HCT116 (cell line): ENCODE measurements around the gene EPS8. TPM values are rescaled to one million over a fixed set of nuclear protein-coding genes. Genes with fewer than 3 reads are reported as not detected.

Source experiments
- ATAC-seq: fragments of 200-7000 bp; cut with Tn5 transposase; 2 replicates; pipeline ENCODE4 v1.9.1; 2020; ENCODE audit warnings: mild to moderate bottlenecking, moderate library complexity
- BruUV-seq: library from RNA; stranded (reverse); fragments of 400-500 nt; replicated peaks from 2 replicates; lab custom pipeline; 2021; lab: Mats Ljungman, UMichigan
- CTCF ChIA-PET: fragments of 300-600 bp; sonication (Branson Sonifier 250); formaldehyde crosslinking; loops from one replicate; lab custom pipeline; 2021; ENCODE audit warnings: antibody characterized with exemption; lab: Charles Lee
- POLR2A ChIA-PET: fragments of 300-600, 350-600 bp; sonication (Branson Sonifier 250); formaldehyde crosslinking; loops from one replicate; lab custom pipeline; 2021; ENCODE audit warnings: antibody characterized with exemption; lab: Charles Lee
- RAD21 ChIA-PET, 2 experiments: fragments of 300-600 bp; sonication (Branson Sonifier 250); formaldehyde crosslinking; loops; one replicate each; lab custom pipeline; 2023; ENCODE audit warnings: low total read pairs in 2 of 2; ENCODE audit not compliant: uncharacterized antibody in 2 of 2, unreplicated experiment in 2 of 2, low non-redundant PET in 1 of 2; lab: Charles Lee
- DNase-seq: peaks from one replicate; pipeline ENCODE4 v3.0.0-alpha.2; 2010; ENCODE audit warnings: low read depth, low spot score
- H2AFZ ChIP-seq: fragments of 200-600 bp; shearing (Covaris generic), sonication (generic); 2 replicates; pipeline ENCODE4 v1.6.1; 2017; ENCODE audit warnings: low read depth, mixed run types, mixed read lengths, antibody characterized with exemption, low read length; ENCODE audit not compliant: poor library complexity, severe bottlenecking
- H3K27ac ChIP-seq: 2 replicates; pipeline ENCODE4 v1.5.1; 2012; ENCODE audit warnings: low read depth, low read length
- H3K27me3 ChIP-seq: fragments of 200-600 bp; sonication (generic); 2 replicates; pipeline ENCODE4 v1.6.1; 2016; ENCODE audit warnings: mixed run types, low read length, mixed read lengths; ENCODE audit not compliant: insufficient read depth
- H3K36me3 ChIP-seq, 2 experiments: fragments of 200-500 bp in 1 of 2; fragments of 200-600 bp in 1 of 2; sonication (Bioruptor generic) in 1 of 2; sonication (generic) in 1 of 2; 2 replicates each; pipeline versions ENCODE4 v1.5.1 to v1.6.1; 2014 to 2016; ENCODE audit warnings: low read length in 2 of 2, inconsistent platforms in 1 of 2, mixed read lengths in 1 of 2, mixed run types in 1 of 2; ENCODE audit not compliant: insufficient read depth in 2 of 2, control insufficient read depth in 1 of 2
- H3K4me1 ChIP-seq, 2 experiments: fragments of 200-600 bp in 1 of 2; sonication (generic) in 1 of 2; 2 replicates each; pipeline versions ENCODE4 v1.5.1 to v1.6.1; 2012 to 2017; ENCODE audit warnings: low read length in 2 of 2, inconsistent platforms in 1 of 2, mild to moderate bottlenecking in 1 of 2, mixed read lengths in 1 of 2, mixed run types in 1 of 2, moderate library complexity in 1 of 2; ENCODE audit not compliant: insufficient read depth in 2 of 2, control insufficient read depth in 1 of 2
- H3K4me2 ChIP-seq: fragments of 200-600 bp; sonication (generic); 2 replicates; pipeline ENCODE4 v1.6.1; 2017; ENCODE audit warnings: mixed run types, low read length, mixed read lengths
- H3K4me3 ChIP-seq, 2 experiments: fragments of 200-600 bp in 1 of 2; sonication (generic) in 1 of 2; replicated peaks in 1 of 2; 2 replicates each; pipeline ENCODE4 v1.5.1; 2011 to 2016; ENCODE audit warnings: low read length in 2 of 2, control low read depth in 1 of 2, low read depth in 1 of 2, mild to moderate bottlenecking in 1 of 2, mixed read lengths in 1 of 2, mixed run types in 1 of 2
- H3K79me2 ChIP-seq: fragments of 200-600 bp; sonication (generic); 2 replicates; pipeline ENCODE4 v1.6.1; 2017; ENCODE audit warnings: mild to moderate bottlenecking, mixed run types, low read length, moderate library complexity, mixed read lengths; ENCODE audit not compliant: insufficient read depth
- H3K9ac ChIP-seq: fragments of 200-600 bp; sonication (generic); 2 replicates; pipeline ENCODE4 v1.6.1; 2016; ENCODE audit warnings: low read length, mixed read lengths
- H3K9me2 ChIP-seq: fragments of 200-600 bp; sonication (generic), shearing (Covaris generic); 2 replicates; pipeline ENCODE4 v1.6.1; 2017; ENCODE audit warnings: mixed run types, mild to moderate bottlenecking, moderate library complexity; ENCODE audit not compliant: insufficient read depth
- H3K9me3 ChIP-seq, 2 experiments: fragments of 200-500 bp in 1 of 2; fragments of 200-600 bp in 1 of 2; sonication (Bioruptor generic) in 1 of 2; sonication (generic) in 1 of 2; 2 replicates each; pipeline ENCODE4 v1.6.1; 2014 to 2017; ENCODE audit warnings: low read length in 2 of 2, mixed read lengths in 2 of 2, inconsistent platforms in 1 of 2, low read depth in 1 of 2, mild to moderate bottlenecking in 1 of 2, mixed run types in 1 of 2, moderate library complexity in 1 of 2; ENCODE audit not compliant: control insufficient read depth in 1 of 2, insufficient read depth in 1 of 2
- H4K20me1 ChIP-seq: fragments of 200-600 bp; sonication (generic), shearing (Covaris generic); 2 replicates; pipeline ENCODE4 v1.6.1; 2017; ENCODE audit warnings: mixed run types, mild to moderate bottlenecking, moderate library complexity; ENCODE audit not compliant: insufficient read depth
- CBX3 ChIP-seq: IDR thresholded peaks from 2 replicates; pipeline ENCODE4 v1.6.1; 2012; ENCODE audit warnings: low read depth
- CEBPB ChIP-seq: IDR thresholded peaks from 2 replicates; pipeline ENCODE4 v1.6.1; 2012; ENCODE audit warnings: low read depth
- EGR1 ChIP-seq: IDR thresholded peaks from 2 replicates; pipeline ENCODE4 v1.6.1; 2012; ENCODE audit warnings: low read depth
- FOSL1 ChIP-seq: IDR thresholded peaks from 2 replicates; pipeline ENCODE4 v1.6.1; 2012; ENCODE audit warnings: low read depth
- POLR2A ChIP-seq: IDR thresholded peaks from 2 replicates; pipeline ENCODE4 v1.7.0; 2011; ENCODE audit warnings: borderline replicate concordance; ENCODE audit not compliant: insufficient read depth, insufficient read length; ENCODE audit errors: extremely low read depth
- POLR2AphosphoS5 ChIP-seq: IDR thresholded peaks from 2 replicates; pipeline ENCODE4 v1.6.1; 2011; ENCODE audit warnings: mild to moderate bottlenecking, low read depth, low read length, moderate library complexity
- RAD21 ChIP-seq: IDR thresholded peaks from 2 replicates; pipeline ENCODE4 v1.6.1; 2012; ENCODE audit warnings: low read depth, mild to moderate bottlenecking
- SIN3A ChIP-seq: IDR thresholded peaks from 2 replicates; pipeline ENCODE4 v1.6.1; 2012; ENCODE audit warnings: low read depth
- SP1 ChIP-seq: IDR thresholded peaks from 2 replicates; pipeline ENCODE4 v1.6.1; 2012; ENCODE audit warnings: low read depth
- YY1 ChIP-seq: IDR thresholded peaks from 2 replicates; pipeline ENCODE4 v1.6.1; 2011; ENCODE audit warnings: low read length, low read depth, moderate library complexity, mild to moderate bottlenecking; ENCODE audit not compliant: insufficient replicate concordance; ENCODE audit errors: extremely low read depth
- ZFX ChIP-seq: fragments of 450-650 bp; IDR thresholded peaks from 2 replicates; pipeline ENCODE4 v1.6.1; 2017
- ZNF274 ChIP-seq: fragments of 200-500 bp; sonication (Bioruptor generic); IDR thresholded peaks from 2 replicates; pipeline ENCODE4 v1.6.1; 2014; ENCODE audit warnings: mild to moderate bottlenecking, low read depth, low read length, inconsistent platforms
- intact Hi-C: fragments of 100-400 bp; cut with micrococcal nuclease; formaldehyde crosslinking; loops from 2 replicates; pipeline ENCODE4 v1.10.0; 2022
- total RNA-seq: library from RNA; stranded (reverse); gene quantifications from one replicate; pipeline ENCODE4 v1.2.1, GENCODE V29; 2021; ENCODE audit not compliant: unreplicated experiment
- TF ChIP-seq, protein P1 (sequence below): IDR thresholded peaks from 2 replicates; pipeline ENCODE4 v1.6.1; 2011; ENCODE audit warnings: mild to moderate bottlenecking, low read length, moderate library complexity; ENCODE audit not compliant: insufficient replicate concordance; ENCODE audit errors: extremely low read depth
- TF ChIP-seq, protein P2 (sequence below): IDR thresholded peaks from 2 replicates; pipeline ENCODE4 v1.6.1; 2012; ENCODE audit warnings: low read depth

EPS8 gene
- total RNA-seq, 1 experiment from 2014 or later, result 49.9 TPM

DNA sequence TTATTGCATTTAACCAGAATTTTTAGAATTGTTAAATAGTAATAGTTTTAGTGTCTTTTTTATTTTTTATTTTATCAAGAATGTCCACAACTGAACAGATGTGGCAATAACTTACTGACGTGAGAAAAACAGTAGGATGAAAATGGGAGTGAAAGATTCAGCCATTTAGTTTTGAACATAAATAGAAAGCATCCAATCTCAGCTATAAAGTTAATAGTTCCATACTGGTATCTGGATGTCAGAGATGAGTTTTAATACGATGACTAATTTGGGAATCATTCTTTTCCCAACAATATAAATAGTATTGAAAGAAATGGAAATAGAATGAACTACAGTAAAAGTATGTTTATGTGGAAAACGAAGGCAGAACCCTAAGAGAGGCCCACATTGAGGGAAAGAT, 159.4 kb downstream of the EPS8 start:
- Histone ChIP-seq H4K20me1 (no peaks in the 10 kb centered on the region), H3K79me2 (no peaks in the 10 kb centered on the region; the same call in 1 of the 2 replicates), H3K9me3 (no peaks in the 10 kb centered on the region)
- RAD21 ChIA-PET, result interaction anchor here (0.5 to 0.6 kb wide), 2 partner anchors 96 to 143 kb away, joined by 3 read pairs; no protein-coding TSS in a partner anchor
- TF ChIP-seq SIN3A (no peak), CEBPB (no peak), FOSL1 (peak; percentile 29; the same call in 1 of the 2 replicates)
- TF ChIP-seq, all 23 proteins: peak for 1
- CTCF ChIA-PET, result no interaction called here
- Histone ChIP-seq H3K4me2 (peak overlapping the region; percentile 65), H3K36me3 (no peaks in the 10 kb centered on the region), H3K27me3 (no peaks in the 10 kb centered on the region), H3K4me1 (peaks cover 67 to 72% of the 10 kb centered on the region in 2 experiments), H3K9ac (peak overlapping the region; percentile 52), H3K27ac (peak overlapping the region; percentile 85), H3K4me3 (peak overlapping the region in 1 of 2 experiments; percentile 22; a peak in 1 of 4 replicates), H2AFZ (no peak overlapping the region), H3K9me2 (no peaks in the 10 kb centered on the region)
- intact Hi-C loops, result no loop called here
- ATAC-seq, result no peak
- no peak for DNase-seq
- no TSS peak for BruUV-seq
- POLR2A ChIA-PET, result interaction anchor here (0.9 kb wide), 1 partner anchor 59 kb away, joined by 4 read pairs; no protein-coding TSS in a partner anchor

DNA sequence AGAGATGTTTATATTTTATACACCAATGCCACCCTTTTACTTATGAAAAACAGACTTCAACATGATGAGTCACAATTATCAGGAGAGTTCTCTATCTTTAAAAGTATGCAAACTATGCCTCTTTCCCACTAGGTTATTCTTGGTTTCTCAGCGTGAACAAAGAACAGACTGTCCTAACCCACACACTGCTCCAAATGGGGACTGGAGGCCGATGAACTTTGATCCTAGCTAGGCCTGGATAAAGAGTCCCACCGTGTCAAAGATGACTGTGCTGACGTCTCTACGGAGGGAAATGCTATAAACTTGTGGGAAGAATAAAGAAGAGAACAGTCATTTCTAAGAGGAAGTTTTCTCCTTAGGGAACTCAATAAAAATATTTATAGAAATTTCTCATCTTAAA, 160.1 kb downstream of the EPS8 start:
- DNase-seq (peak; percentile 94), ATAC-seq (peak; percentile 98)
- Histone ChIP-seq H3K27me3 (no peaks in the 10 kb centered on the region), H3K4me3 (peak overlapping the region in 1 of 2 experiments; percentile 22; a peak in 1 of 4 replicates), H3K4me2 (peak overlapping the region; percentile 65), H3K79me2 (no peaks in the 10 kb centered on the region; the same call in 1 of the 2 replicates), H4K20me1 (no peaks in the 10 kb centered on the region), H3K9me2 (no peaks in the 10 kb centered on the region), H2AFZ (no peak overlapping the region), H3K36me3 (0 out of 4 replicates have a peak, but pooled peaks cover 0 to 3% of the 10 kb centered on the region in 2 experiments), H3K27ac (peak overlapping the region; percentile 85; the same call in 1 of the 2 replicates), H3K4me1 (peaks cover 62 to 65% of the 10 kb centered on the region in 2 experiments), H3K9ac (peak overlapping the region; percentile 52), H3K9me3 (no peaks in the 10 kb centered on the region)
- BruUV-seq, result no TSS peak
- intact Hi-C loops, result no loop called here
- RAD21 ChIA-PET, result interaction anchor here in 1 of 2 experiments (0.6 kb wide), 1 partner anchor 144 kb away, joined by 3 read pairs; no protein-coding TSS in a partner anchor
- POLR2A ChIA-PET, result interaction anchor here (0.9 kb wide), 1 partner anchor 60 kb away, joined by 4 read pairs; no protein-coding TSS in a partner anchor
- CTCF ChIA-PET, result no interaction called here
- TF ChIP-seq YY1, result no peak
- 0 out of 2 replicates have a peak, but pooled peaks have one; percentile 32 for TF ChIP-seq CEBPB
- peak; percentile 23; the same call in 1 of the 2 replicates for TF ChIP-seq EGR1
- TF ChIP-seq ZFX, result no peak
- TF ChIP-seq, protein P1, sequence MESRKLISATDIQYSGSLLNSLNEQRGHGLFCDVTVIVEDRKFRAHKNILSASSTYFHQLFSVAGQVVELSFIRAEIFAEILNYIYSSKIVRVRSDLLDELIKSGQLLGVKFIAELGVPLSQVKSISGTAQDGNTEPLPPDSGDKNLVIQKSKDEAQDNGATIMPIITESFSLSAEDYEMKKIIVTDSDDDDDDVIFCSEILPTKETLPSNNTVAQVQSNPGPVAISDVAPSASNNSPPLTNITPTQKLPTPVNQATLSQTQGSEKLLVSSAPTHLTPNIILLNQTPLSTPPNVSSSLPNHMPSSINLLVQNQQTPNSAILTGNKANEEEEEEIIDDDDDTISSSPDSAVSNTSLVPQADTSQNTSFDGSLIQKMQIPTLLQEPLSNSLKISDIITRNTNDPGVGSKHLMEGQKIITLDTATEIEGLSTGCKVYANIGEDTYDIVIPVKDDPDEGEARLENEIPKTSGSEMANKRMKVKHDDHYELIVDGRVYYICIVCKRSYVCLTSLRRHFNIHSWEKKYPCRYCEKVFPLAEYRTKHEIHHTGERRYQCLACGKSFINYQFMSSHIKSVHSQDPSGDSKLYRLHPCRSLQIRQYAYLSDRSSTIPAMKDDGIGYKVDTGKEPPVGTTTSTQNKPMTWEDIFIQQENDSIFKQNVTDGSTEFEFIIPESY, result peak; percentile 6
- TF ChIP-seq POLR2AphosphoS5, result no peak
- peak; percentile 53 for TF ChIP-seq SIN3A
- TF ChIP-seq, protein P2, sequence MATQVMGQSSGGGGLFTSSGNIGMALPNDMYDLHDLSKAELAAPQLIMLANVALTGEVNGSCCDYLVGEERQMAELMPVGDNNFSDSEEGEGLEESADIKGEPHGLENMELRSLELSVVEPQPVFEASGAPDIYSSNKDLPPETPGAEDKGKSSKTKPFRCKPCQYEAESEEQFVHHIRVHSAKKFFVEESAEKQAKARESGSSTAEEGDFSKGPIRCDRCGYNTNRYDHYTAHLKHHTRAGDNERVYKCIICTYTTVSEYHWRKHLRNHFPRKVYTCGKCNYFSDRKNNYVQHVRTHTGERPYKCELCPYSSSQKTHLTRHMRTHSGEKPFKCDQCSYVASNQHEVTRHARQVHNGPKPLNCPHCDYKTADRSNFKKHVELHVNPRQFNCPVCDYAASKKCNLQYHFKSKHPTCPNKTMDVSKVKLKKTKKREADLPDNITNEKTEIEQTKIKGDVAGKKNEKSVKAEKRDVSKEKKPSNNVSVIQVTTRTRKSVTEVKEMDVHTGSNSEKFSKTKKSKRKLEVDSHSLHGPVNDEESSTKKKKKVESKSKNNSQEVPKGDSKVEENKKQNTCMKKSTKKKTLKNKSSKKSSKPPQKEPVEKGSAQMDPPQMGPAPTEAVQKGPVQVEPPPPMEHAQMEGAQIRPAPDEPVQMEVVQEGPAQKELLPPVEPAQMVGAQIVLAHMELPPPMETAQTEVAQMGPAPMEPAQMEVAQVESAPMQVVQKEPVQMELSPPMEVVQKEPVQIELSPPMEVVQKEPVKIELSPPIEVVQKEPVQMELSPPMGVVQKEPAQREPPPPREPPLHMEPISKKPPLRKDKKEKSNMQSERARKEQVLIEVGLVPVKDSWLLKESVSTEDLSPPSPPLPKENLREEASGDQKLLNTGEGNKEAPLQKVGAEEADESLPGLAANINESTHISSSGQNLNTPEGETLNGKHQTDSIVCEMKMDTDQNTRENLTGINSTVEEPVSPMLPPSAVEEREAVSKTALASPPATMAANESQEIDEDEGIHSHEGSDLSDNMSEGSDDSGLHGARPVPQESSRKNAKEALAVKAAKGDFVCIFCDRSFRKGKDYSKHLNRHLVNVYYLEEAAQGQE, result no peak
- TF ChIP-seq POLR2A, result no peak
- TF ChIP-seq SP1, result peak; percentile 84; the same call in 1 of the 2 replicates
- peak; percentile 48; the same call in 1 of the 2 replicates for TF ChIP-seq CBX3
- no peak for TF ChIP-seq ZNF274
- peak; percentile 20; the same call in 1 of the 2 replicates for TF ChIP-seq RAD21
- TF ChIP-seq FOSL1, result peak; percentile 72; the same call in 1 of the 2 replicates
